Measurements from ENCODE around the gene SYT3. TPM values are rescaled to one million over a fixed set of nuclear protein-coding genes. Genes with fewer than 3 reads are reported as not detected.
A peak's percentile ranks its signal among the peaks of the same experiment; 100 is the strongest.

SYT3 gene
- total RNA-seq, 1 experiment from 2014 or later: not detected

- intact Hi-C loops (cut with micrococcal nuclease; ENCODE audit: unreplicated experiment): no loop called here
- no TSS peak for BruUV-seq (replicated peaks)
- H3K4me1 Mint-ChIP-seq (ENCODE audit: low read depth, unreplicated experiment): no peaks in the 10 kb centered on the region
- H3K9me3 Mint-ChIP-seq (ENCODE audit: low read depth, unreplicated experiment): no peaks in the 10 kb centered on the region
- no peak for DNase-seq
- CTCF ChIA-PET: no interaction called here
- no peak overlapping the region for H3K4me3 Mint-ChIP-seq (ENCODE audit: low read depth, unreplicated experiment)
- no peak for TF ChIP-seq CTCF (IDR thresholded peaks at IDR 0.05; ENCODE audit: unreplicated experiment)
- H3K27me3 Mint-ChIP-seq (ENCODE audit: unreplicated experiment): peaks cover 68% of the 10 kb centered on the region
- H3K27ac Mint-ChIP-seq (ENCODE audit: unreplicated experiment): no peak overlapping the region
- no peaks in the 10 kb centered on the region for H3K36me3 Mint-ChIP-seq (ENCODE audit: insufficient read depth, unreplicated experiment)
Measured at GRCh38 chr19:50651174-50651573, 11.5 kb upstream of the SYT3 start.

DNA sequence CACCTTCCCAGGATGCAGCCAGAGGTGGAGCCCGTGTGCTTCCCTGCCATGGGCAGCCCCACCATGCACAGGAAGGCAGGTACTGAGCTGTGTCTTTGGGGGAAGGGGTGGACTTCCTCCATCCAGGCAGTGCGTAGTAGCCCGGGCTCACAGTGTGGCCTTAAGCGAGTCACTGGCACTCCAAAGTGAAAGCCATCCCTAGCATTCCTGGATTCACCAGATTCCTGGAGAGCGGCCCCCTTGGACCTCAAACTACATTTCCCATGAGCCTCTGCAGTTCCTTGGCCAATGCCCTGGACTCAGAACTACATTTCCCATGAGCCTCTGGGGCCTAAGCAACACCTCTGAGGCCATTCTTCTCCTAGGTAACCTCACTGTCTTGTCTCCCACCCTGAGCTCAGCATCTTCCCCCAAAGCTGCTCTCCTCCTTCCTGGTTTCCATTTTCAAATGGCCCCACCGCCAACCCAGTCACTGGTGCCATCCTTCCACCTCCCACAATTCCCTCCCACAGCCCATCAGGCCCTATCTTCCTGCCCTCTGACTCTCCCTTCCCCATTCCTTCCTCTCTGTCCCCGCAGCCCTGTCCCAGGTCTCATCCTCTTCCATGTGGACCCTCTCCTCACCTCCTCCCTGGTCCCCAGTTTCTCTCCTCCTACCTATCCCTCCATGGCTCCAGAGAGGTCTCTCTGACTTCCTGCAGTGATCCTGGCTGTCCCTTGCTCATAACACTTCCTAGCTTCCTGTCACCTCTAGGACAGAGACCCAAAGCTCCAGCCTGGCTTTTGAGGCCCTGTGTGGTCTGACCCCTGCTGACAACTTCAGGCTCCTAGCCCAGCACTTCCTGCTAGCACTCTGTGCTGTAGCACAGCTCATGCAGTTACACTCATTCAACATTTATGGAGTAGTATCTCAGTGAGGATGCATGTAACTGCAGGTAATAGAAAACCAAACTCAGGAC lies 10.0 kb upstream of the SYT3 start, which contains the start of gene C19orf81:
TSS of gene C19orf81 (plus strand) at position 13 of the 959 bp plus-strand sequence. CDS start at position 13, 0 bp downstream.
- TF ChIP-seq CTCF (IDR thresholded peaks at IDR 0.05; ENCODE audit: unreplicated experiment): no peak
- DNase-seq: peak; percentile 22
- no peaks in the 10 kb centered on the region for H3K36me3 Mint-ChIP-seq (ENCODE audit: insufficient read depth, unreplicated experiment)
- peaks cover 54% of the 10 kb centered on the region for H3K27me3 Mint-ChIP-seq (ENCODE audit: unreplicated experiment)
- H3K4me3 Mint-ChIP-seq (ENCODE audit: low read depth, unreplicated experiment): no peak within 1 kb of the TSS
- no TSS peak for BruUV-seq (replicated peaks)
- H3K4me1 Mint-ChIP-seq (ENCODE audit: low read depth, unreplicated experiment): no peaks in the 10 kb centered on the region
- intact Hi-C loops (cut with micrococcal nuclease; ENCODE audit: unreplicated experiment): no loop called here
- no peak within 1 kb of the TSS for H3K27ac Mint-ChIP-seq (ENCODE audit: unreplicated experiment)
- H3K9me3 Mint-ChIP-seq (ENCODE audit: low read depth, unreplicated experiment): no peaks in the 10 kb centered on the region
- CTCF ChIA-PET: interaction anchor here (0.8 kb wide), 1 partner anchor 78 kb away, joined by 5 read pairs; no protein-coding TSS in a partner anchor

GRCh38 chr19:50648659-50649058 lies 9.0 kb upstream of the SYT3 start:
- Mint-ChIP-seq H3K4me1 (ENCODE audit: low read depth, unreplicated experiment) (no peaks in the 10 kb centered on the region), H3K36me3 (ENCODE audit: insufficient read depth, unreplicated experiment) (no peaks in the 10 kb centered on the region), H3K27ac (ENCODE audit: unreplicated experiment) (no peak overlapping the region), H3K27me3 (ENCODE audit: unreplicated experiment) (peaks cover 43% of the 10 kb centered on the region), H3K9me3 (ENCODE audit: low read depth, unreplicated experiment) (no peaks in the 10 kb centered on the region), H3K4me3 (ENCODE audit: low read depth, unreplicated experiment) (no peak overlapping the region)
- no TSS peak for BruUV-seq (replicated peaks)
- intact Hi-C loops (cut with micrococcal nuclease; ENCODE audit: unreplicated experiment): no loop called here
- DNase-seq: no peak
- CTCF ChIA-PET: no interaction called here
- TF ChIP-seq CTCF (IDR thresholded peaks at IDR 0.05; ENCODE audit: unreplicated experiment): no peak

GRCh38 chr19:50647879-50648615 lies 8.4 kb upstream of the SYT3 start:
- H3K4me1 Mint-ChIP-seq (ENCODE audit: low read depth, unreplicated experiment): no peaks in the 10 kb centered on the region
- no peak for DNase-seq
- H3K27me3 Mint-ChIP-seq (ENCODE audit: unreplicated experiment): peaks cover 37% of the 10 kb centered on the region
- intact Hi-C loops (cut with micrococcal nuclease; ENCODE audit: unreplicated experiment): no loop called here
- no peak overlapping the region for H3K27ac Mint-ChIP-seq (ENCODE audit: unreplicated experiment)
- no peak overlapping the region for H3K4me3 Mint-ChIP-seq (ENCODE audit: low read depth, unreplicated experiment)
- H3K36me3 Mint-ChIP-seq (ENCODE audit: insufficient read depth, unreplicated experiment): no peaks in the 10 kb centered on the region
- no peaks in the 10 kb centered on the region for H3K9me3 Mint-ChIP-seq (ENCODE audit: low read depth, unreplicated experiment)
- CTCF ChIA-PET: no interaction called here
- TF ChIP-seq CTCF (IDR thresholded peaks at IDR 0.05; ENCODE audit: unreplicated experiment): no peak
- BruUV-seq (replicated peaks): no TSS peak
